Measurements from ENCODE around the gene CORO2A. TPM values are rescaled to one million over a fixed set of nuclear protein-coding genes. Genes with fewer than 3 reads are reported as not detected.
"Not testable (repeated sequence)": the region's sequence is repeated elsewhere in the genome, so short reads cannot be mapped to it uniquely, and the experiment has no call there.

Gene CORO2A
- total and polyA plus RNA-seq, 10 of the 15 experiments (the other 5 are each of a cell fraction or from before 2014, with no cell fraction given) = 1.0 to 5.3 (median 3.5) TPM

DNA sequence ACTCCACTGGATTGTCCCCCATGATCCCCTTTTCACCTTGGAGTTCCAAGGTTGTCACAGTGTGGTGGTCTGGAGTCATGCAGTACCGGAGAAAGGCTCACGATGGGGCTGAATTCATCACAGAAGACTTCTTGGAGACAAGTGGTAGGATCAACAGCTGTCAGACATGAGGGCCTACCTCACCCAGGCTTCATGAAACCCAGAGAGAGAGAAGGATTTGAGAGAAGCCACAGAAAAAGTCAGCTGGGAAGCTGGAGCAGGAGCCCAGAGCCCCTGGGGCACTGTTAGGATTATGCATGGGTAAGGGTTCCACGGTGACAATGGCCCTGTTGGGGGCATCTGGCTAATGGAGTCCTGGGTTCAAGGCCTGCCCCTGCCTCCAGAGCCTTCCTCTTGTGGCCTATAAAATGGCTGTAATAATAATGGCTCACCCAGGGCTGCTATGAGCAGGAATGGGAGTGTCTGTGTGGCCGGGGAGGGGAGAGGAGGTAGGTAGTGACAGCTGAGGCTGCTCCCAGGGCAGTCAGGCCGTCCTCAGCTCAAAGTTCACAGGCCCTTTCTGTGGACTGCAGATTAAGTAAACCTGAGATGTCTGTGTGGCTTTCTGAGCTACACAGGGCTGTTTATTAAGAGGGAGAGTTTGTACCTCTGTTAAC, 74.3 kb downstream of the CORO2A start (continued):
- TF ChIP-seq, protein P1, sequence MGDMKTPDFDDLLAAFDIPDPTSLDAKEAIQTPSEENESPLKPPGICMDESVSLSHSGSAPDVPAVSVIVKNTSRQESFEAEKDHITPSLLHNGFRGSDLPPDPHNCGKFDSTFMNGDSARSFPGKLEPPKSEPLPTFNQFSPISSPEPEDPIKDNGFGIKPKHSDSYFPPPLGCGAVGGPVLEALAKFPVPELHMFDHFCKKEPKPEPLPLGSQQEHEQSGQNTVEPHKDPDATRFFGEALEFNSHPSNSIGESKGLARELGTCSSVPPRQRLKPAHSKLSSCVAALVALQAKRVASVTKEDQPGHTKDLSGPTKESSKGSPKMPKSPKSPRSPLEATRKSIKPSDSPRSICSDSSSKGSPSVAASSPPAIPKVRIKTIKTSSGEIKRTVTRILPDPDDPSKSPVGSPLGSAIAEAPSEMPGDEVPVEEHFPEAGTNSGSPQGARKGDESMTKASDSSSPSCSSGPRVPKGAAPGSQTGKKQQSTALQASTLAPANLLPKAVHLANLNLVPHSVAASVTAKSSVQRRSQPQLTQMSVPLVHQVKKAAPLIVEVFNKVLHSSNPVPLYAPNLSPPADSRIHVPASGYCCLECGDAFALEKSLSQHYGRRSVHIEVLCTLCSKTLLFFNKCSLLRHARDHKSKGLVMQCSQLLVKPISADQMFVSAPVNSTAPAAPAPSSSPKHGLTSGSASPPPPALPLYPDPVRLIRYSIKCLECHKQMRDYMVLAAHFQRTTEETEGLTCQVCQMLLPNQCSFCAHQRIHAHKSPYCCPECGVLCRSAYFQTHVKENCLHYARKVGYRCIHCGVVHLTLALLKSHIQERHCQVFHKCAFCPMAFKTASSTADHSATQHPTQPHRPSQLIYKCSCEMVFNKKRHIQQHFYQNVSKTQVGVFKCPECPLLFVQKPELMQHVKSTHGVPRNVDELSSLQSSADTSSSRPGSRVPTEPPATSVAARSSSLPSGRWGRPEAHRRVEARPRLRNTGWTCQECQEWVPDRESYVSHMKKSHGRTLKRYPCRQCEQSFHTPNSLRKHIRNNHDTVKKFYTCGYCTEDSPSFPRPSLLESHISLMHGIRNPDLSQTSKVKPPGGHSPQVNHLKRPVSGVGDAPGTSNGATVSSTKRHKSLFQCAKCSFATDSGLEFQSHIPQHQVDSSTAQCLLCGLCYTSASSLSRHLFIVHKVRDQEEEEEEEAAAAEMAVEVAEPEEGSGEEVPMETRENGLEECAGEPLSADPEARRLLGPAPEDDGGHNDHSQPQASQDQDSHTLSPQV (IDR thresholded peaks at IDR 0.05) = no peak

DNA sequence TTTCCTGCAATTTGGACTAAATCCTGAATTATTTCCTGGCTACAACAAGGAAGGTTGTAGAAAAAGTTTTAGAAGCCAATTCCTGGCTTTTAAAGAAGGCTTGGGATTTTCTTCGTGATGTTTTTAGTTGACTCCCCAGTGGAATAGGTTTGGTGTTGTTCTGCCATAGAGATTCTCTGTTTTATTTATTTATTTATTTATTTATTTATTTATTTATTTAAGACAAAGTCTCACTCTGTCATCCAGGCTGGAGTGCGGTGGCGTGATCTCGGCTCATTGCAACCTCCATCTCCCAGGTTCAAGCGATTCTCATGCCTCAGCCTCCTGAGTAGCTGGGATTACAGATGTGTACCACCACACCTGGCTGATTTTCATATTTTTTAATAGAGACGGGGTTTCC, 75.3 kb downstream of the CORO2A start:
- peak overlapping the region; percentile 81; the same call in 1 of the 2 replicates for H3K4me2 ChIP-seq (ENCODE audit: control insufficient read depth, insufficient read depth)
- intact Hi-C loops (cut with micrococcal nuclease; ENCODE audit: unreplicated experiment) = loop anchor here (5.0 kb wide), 1 partner anchor 75 kb away; the partner anchor contains the start of gene CORO2A
- H4K20me1 ChIP-seq (ENCODE audit: control insufficient read depth, insufficient read depth); H3K36me3 ChIP-seq (ENCODE audit: control insufficient read depth in 2 of 2, insufficient read depth in 2 of 2, low read length in 1 of 2); ATAC-seq; BruUV-seq (replicated peaks); DNase-seq (ENCODE audit: low read depth, low spot score); H3K27me3 ChIP-seq (replicated peaks in 1 of 2; ENCODE audit: control insufficient read depth in 2 of 2, insufficient read depth in 2 of 2, low read length in 1 of 2); FAIRE-seq; H3K9ac ChIP-seq (ENCODE audit: control insufficient read depth, insufficient read depth, low read length); H3K27ac ChIP-seq (ENCODE audit: control insufficient read depth, insufficient read depth); H2AFZ ChIP-seq (ENCODE audit: control insufficient read depth, low read depth, low read length); H3K9me3 ChIP-seq (replicated peaks; ENCODE audit: control insufficient read depth, insufficient read depth, low read length); in situ Hi-C loops (cut with MboI): not testable (repeated sequence)
- peaks cover 19% of the 10 kb centered on the region for H3K4me1 ChIP-seq (ENCODE audit: control insufficient read depth, insufficient read depth, low read length)
- peaks cover 24% of the 10 kb centered on the region for H3K79me2 ChIP-seq (ENCODE audit: control insufficient read depth, insufficient read depth, low read length)
- ChIA-PET SMC1A (ENCODE audit: uncharacterized antibody, unreplicated experiment) (interaction anchor here (1.6 to 2.7 kb wide), 8 partner anchors 8 to 139 kb away, joined by 4 to 26 read pairs (median 13); partner anchors contain the start of gene TBC1D2), POLR2A (interaction anchor here (2.7 kb wide), 1 partner anchor 13 kb away, joined by 17 read pairs; no protein-coding TSS in a partner anchor), RAD21 (ENCODE audit: unreplicated experiment) (interaction anchor here (2.3 to 3.0 kb wide), 3 partner anchors 19 to 139 kb away, joined by 8 to 21 read pairs (median 19); partner anchors contain the start of gene TBC1D2), CTCF (interaction anchor here (0.6 to 2.9 kb wide), 7 partner anchors 8 to 141 kb away, joined by 3 to 49 read pairs (median 16); partner anchors contain the start of gene TBC1D2)
- WGBS (ENCODE audit: insufficient coverage, insufficient replicate concordance, low lambda C conversion rate, missing lambda C conversion rate) = 71% methylated on average over 6 of the region's 6 CpGs
- peak overlapping the region; percentile 77; the same call in 1 of the 2 replicates for H3K4me3 ChIP-seq
